Measurements from ENCODE around the gene MAD1L1. TPM values are rescaled to one million over a fixed set of nuclear protein-coding genes. Genes with fewer than 3 reads are reported as not detected.

MAD1L1 gene
- total RNA-seq, 1 experiment from 2014 or later = 184 TPM

GRCh38 chr7:2158331-2159175 lies 74.2 kb downstream of the MAD1L1 start:
- DNase-seq (ENCODE audit: low read depth) = no peak

GRCh38 chr7:2157473-2158279 lies 75.1 kb downstream of the MAD1L1 start:
- peak; percentile 25 for DNase-seq (ENCODE audit: low read depth)

GRCh38 chr7:2156756-2157472 lies 75.8 kb downstream of the MAD1L1 start:
- DNase-seq (ENCODE audit: low read depth) = no peak

GRCh38 chr7:2154831-2155230 lies 77.9 kb downstream of the MAD1L1 start:
- DNase-seq (ENCODE audit: low read depth) = no peak

- DNase-seq (ENCODE audit: low read depth) = no peak
Measured at GRCh38 chr7:2154121-2154520, 78.6 kb downstream of the MAD1L1 start.

GRCh38 chr7:2152646-2153045 lies 80.1 kb downstream of the MAD1L1 start:
- DNase-seq (ENCODE audit: low read depth) = no peak

- DNase-seq (ENCODE audit: low read depth) = no peak
Measured at GRCh38 chr7:2151801-2152612, 80.7 kb downstream of the MAD1L1 start.

GRCh38 chr7:2151237-2151636 lies 81.5 kb downstream of the MAD1L1 start:
- no peak for DNase-seq (ENCODE audit: low read depth)

- DNase-seq (ENCODE audit: low read depth) = no peak
Measured at GRCh38 chr7:2150445-2150815, 82.3 kb downstream of the MAD1L1 start.

- no peak for DNase-seq (ENCODE audit: low read depth)
Measured at GRCh38 chr7:2149672-2150444, 82.9 kb downstream of the MAD1L1 start.

- no peak for DNase-seq (ENCODE audit: low read depth)
Measured at GRCh38 chr7:2148814-2149213, 83.9 kb downstream of the MAD1L1 start.

GRCh38 chr7:2148189-2148588 lies 84.6 kb downstream of the MAD1L1 start:
- no peak for DNase-seq (ENCODE audit: low read depth)

- DNase-seq (ENCODE audit: low read depth) = no peak
Measured at GRCh38 chr7:2146676-2147472, 85.9 kb downstream of the MAD1L1 start.

- no peak for DNase-seq (ENCODE audit: low read depth)
Measured at GRCh38 chr7:2145835-2146580, 86.7 kb downstream of the MAD1L1 start.

- no peak for DNase-seq (ENCODE audit: low read depth)
Measured at GRCh38 chr7:2144926-2145325, 87.8 kb downstream of the MAD1L1 start.

GRCh38 chr7:2143981-2144595 lies 88.7 kb downstream of the MAD1L1 start:
- DNase-seq (ENCODE audit: low read depth) = no peak

- DNase-seq (ENCODE audit: low read depth) = no peak
Measured at GRCh38 chr7:2143450-2143849, 89.3 kb downstream of the MAD1L1 start.

- DNase-seq (ENCODE audit: low read depth) = no peak
Measured at GRCh38 chr7:2142386-2142785, 90.4 kb downstream of the MAD1L1 start.

All from HT1080 (cell line).